Pancreas (tissue), 10 donors: ENCODE results near the gene PYURF. TPM values are rescaled to one million over a fixed set of nuclear protein-coding genes. Genes with fewer than 3 reads are reported as not detected.
"Not testable (repeated sequence)": the region's sequence is repeated elsewhere in the genome, so short reads cannot be mapped to it uniquely, and the experiment has no call there.

Experiments
- ATAC-seq, 4 donors: fragments of 200-7000 bp; cut with Tn5 transposase; one replicate each; pipeline versions ENCODE4 v1.8.0 to v1.9.1; 2020; ENCODE audit warnings: mild to moderate bottlenecking in 4 of 4, moderate library complexity in 4 of 4
- DNase-seq, 6 donors: peaks; one replicate each; pipeline ENCODE4 v3.0.0-alpha.2; 2020
- FAIRE-seq: peaks from 2 replicates; lab custom pipeline; 2012; peaks lifted over from hg19 to GRCh38; lab: Jason Lieb, UNC
- H3K27ac ChIP-seq, 4 donors: fragments of 200-600 bp; sonication (generic); 1 replicate in 3 of 4; 2 replicates in 1 of 4; pipeline versions ENCODE4 v1.5.0 to v1.8.0; 2020
- H3K27me3 ChIP-seq, 4 donors: fragments of 200-600 bp; one replicate each; pipeline ENCODE4 v1.8.0; 2021
- H3K36me3 ChIP-seq, 3 donors: fragments of 200-600 bp; sonication (generic) in 1 of 3; one replicate each; pipeline versions ENCODE4 v1.5.0 to v1.8.0; 2020 to 2021
- H3K4me1 ChIP-seq, 3 donors: fragments of 200-600 bp; one replicate each; pipeline ENCODE4 v1.8.0; 2021
- H3K4me3 ChIP-seq, 4 donors: fragments of 200-600 bp; sonication (generic) in 2 of 4; one replicate each; pipeline versions ENCODE4 v1.5.0 to v1.8.0; 2020 to 2021
- H3K9me3 ChIP-seq, 4 donors: fragments of 200-600 bp; one replicate each; pipeline ENCODE4 v1.8.0; 2021
- WGBS, 2 donors: extraction: QIAGEN DNeasy Blood & Tissue Kit; methylation state at CpG; one replicate each; pipeline ENCODE4 v1.1.7; 2013; 5-methylcytosine and 5-hydroxymethylcytosine counted together
- intact Hi-C, 3 donors: fragments of 100-400 bp; cut with DNase I; formaldehyde crosslinking; loops; one replicate each; pipeline versions ENCODE4 v1.11.1 to v1.14.2; 2022
- polyA plus RNA-seq, 2 donors: library from polyadenylated mRNA; stranded (reverse); fragments of 200-250 nt; gene quantifications; one replicate each; pipeline ENCODE4 v1.2.3, GENCODE V29; 2013
- total RNA-seq, 6 donors: library from RNA; stranded (reverse); fragmentation: NEBNext Ultra II Directional in 4 of 6; extraction: Animal tissue kit (Norgen Biotek cat#: 25700) in 4 of 6; gene quantifications; one replicate each; pipeline versions ENCODE4 v1.2.1 to v1.2.4, GENCODE V29; 2021 to 2023
- TF ChIP-seq, protein P1 (sequence below), 4 donors: fragments of 200-600 bp; sonication (generic) in 3 of 4; IDR thresholded peaks; one replicate each; pipeline versions ENCODE4 v1.5.0 to v1.8.0; 2021; ENCODE audit warnings: antibody characterized with exemption in 4 of 4
- donor health status: healthy with polysubstance abuse.
- donor health status: DM: no; HTN: no; CAD: no; lungs with moderate emphysema.
- donor health status: DM: no; HTN: no; CAD: no.
- donor health status: control.
- donor health status: control.
- donor health status: Bipolar disorder and iron deficiency.
- donor health status: DM: yes; HTN: yes; CAD: no.
- donor health status: DM: no; HTN: no; CAD: no.
- donor health status: DM: no; HTN: no; CAD: no.
- donor health status: DM: yes; HTN: yes; CAD: no.

The PYURF gene
- total and polyA plus RNA-seq, 8 donors, result 22.6 to 66.6 (median 34.8) TPM

DNA sequence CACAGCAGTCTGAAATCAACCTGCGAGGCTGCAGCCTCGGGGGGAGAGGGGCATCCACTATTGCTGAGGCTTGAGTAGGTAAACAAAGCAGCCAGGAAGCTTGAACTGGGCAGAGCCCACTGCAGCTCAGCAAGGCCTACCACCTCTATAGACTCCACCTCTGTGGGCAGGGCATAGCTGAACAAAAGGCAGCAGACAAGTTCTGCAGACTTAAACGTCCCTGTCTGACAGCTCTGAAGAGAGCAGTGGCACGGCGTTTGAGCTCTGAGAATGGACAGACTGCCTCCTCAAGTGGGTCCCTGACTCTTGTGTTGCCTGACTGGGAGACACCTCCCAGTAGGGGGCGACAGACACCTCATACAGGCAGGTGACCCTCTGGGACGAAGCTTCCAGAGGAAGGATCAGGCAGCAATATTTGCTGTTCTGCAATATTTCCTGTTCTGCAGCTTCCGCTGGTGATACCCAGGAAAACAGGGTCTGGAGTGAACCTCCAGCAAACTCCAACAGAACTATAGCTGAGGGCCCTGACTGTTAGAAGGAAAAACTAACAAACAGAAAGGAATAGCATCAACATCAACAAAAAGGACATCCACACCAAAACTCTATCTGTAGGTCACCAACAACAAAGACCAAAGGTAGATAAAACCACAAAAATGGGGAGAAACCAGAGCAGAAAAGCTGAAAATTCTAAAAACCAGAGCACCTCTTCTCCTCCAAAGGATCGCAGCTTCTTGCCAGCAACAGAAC lies 15.9 kb upstream of the PYURF start:
- H3K36me3 ChIP-seq, H3K27ac ChIP-seq, H3K9me3 ChIP-seq, H3K4me1 ChIP-seq, H3K27me3 ChIP-seq, H3K4me3 ChIP-seq, FAIRE-seq: not testable (repeated sequence)
- peak in 1 of 4 donors; percentile 48 for ATAC-seq
- TF ChIP-seq, protein P1, sequence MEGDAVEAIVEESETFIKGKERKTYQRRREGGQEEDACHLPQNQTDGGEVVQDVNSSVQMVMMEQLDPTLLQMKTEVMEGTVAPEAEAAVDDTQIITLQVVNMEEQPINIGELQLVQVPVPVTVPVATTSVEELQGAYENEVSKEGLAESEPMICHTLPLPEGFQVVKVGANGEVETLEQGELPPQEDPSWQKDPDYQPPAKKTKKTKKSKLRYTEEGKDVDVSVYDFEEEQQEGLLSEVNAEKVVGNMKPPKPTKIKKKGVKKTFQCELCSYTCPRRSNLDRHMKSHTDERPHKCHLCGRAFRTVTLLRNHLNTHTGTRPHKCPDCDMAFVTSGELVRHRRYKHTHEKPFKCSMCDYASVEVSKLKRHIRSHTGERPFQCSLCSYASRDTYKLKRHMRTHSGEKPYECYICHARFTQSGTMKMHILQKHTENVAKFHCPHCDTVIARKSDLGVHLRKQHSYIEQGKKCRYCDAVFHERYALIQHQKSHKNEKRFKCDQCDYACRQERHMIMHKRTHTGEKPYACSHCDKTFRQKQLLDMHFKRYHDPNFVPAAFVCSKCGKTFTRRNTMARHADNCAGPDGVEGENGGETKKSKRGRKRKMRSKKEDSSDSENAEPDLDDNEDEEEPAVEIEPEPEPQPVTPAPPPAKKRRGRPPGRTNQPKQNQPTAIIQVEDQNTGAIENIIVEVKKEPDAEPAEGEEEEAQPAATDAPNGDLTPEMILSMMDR (IDR thresholded peaks at IDR 0.05), result peak; percentile 48 to 70 (median 65)
- DNase-seq, result peak; percentile 58 to 85 (median 80)
- intact Hi-C loops, result loop anchor here in 2 of 3 donors (5.0 to 10.0 kb wide), 2 partner anchors 118 to 125 kb away; no protein-coding TSS in a partner anchor
- 16 to 17% methylated on average over 9 of the region's 9 CpGs for WGBS, 2 donors

GRCh38 chr4:88537709-88538108 lies 14.1 kb upstream of the PYURF start:
- H3K36me3 ChIP-seq, result no peaks in the 10 kb centered on the region
- no peaks in the 10 kb centered on the region for H3K27me3 ChIP-seq
- no peak for ATAC-seq
- no peak for FAIRE-seq
- TF ChIP-seq, protein P1 (IDR thresholded peaks at IDR 0.05), result no peak
- H3K4me1 ChIP-seq, result no peaks in the 10 kb centered on the region
- intact Hi-C loops, result loop anchor here in 2 of 3 donors (5.0 to 10.0 kb wide), 2 partner anchors 120 to 127 kb away; no protein-coding TSS in a partner anchor
- H3K27ac ChIP-seq, result no peak overlapping the region
- H3K9me3 ChIP-seq, result no peaks in the 10 kb centered on the region
- no peak overlapping the region for H3K4me3 ChIP-seq
- DNase-seq, result no peak
- 79 to 83% methylated on average over 1 of the region's 1 CpG for WGBS, 2 donors

DNA sequence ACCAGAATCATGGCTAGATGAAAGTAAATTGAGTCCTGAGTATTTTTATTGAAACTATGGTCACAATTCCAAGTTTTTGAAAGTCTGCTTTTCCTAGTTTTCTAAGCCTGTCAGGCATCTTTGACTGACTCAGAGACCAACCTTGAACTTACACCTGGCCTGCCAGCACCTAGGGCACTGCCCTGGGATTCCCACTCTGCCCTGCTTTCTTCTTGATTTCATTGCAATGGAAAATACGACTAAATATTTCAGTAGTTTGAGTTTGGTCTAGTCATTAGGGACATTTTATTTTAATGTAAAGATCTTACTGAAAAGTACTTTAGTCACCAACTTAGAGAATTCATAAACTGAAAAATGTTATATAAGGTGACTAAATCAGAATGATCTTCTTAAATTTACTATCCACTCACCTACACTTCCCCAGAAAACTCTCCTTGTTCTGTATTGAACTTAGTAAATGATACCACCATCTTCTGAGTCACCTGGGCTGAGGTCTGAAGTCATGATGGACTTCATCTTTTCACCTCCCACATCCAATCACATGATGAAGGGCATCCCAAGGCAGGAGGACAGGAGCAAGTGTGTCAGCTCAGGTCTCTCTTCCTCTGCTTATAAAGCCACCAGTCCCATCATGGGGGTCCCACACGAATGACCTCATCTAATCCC lies 11.6 kb upstream of the PYURF start:
- Histone ChIP-seq H3K27ac (no peak overlapping the region), H3K36me3 (no peaks in the 10 kb centered on the region), H3K4me3 (no peak overlapping the region), H3K9me3 (no peaks in the 10 kb centered on the region), H3K4me1 (no peaks in the 10 kb centered on the region), H3K27me3 (no peaks in the 10 kb centered on the region)
- DNase-seq (no peak), FAIRE-seq (no peak), ATAC-seq (no peak)
- WGBS, 2 donors, result 56 to 60% methylated on average over 2 of the region's 2 CpGs
- intact Hi-C loops, result loop anchor here in 2 of 3 donors (5.0 to 10.0 kb wide), 2 partner anchors 122 to 130 kb away; no protein-coding TSS in a partner anchor
- TF ChIP-seq, protein P1 (IDR thresholded peaks at IDR 0.05), result no peak

DNA sequence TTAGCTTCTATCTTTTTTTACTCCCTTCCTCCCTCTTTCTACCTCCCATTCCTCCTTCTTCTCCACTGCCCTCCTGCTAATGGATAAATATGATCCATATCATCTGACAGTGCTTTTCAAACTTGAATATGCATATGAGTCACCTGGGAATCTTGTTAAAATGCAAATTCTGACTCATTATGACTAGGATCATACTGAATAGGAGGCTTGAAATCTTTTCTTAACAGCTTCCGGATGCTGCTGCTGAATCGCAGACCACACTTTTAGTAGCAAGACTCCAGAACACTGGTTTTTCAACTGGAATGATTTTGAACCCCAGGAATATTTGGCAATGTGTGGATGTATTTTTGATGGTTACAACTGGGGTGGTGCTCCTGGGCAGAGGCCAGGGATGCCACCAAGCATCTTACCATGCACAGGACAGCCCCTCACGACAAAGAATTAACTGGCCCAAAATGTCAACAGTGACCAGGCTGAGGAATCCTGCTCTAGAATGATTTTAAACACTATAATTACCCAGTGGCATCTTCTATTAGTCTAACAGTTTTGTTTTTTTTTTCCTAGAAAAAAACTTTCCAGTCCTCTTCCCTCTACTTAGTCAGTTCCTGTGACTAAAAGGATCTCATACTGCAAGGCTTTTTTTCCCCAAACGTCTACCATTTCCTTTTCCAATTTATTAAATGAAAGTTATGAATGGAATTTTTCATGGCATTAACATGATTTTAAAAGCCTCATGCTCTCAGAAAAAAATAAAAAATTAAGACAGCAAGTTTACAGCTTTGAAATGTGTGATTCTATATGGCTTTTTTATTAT lies 10.6 kb upstream of the PYURF start:
- TF ChIP-seq, protein P1 (IDR thresholded peaks at IDR 0.05), result no peak
- 60 to 71% methylated on average over 4 of the region's 4 CpGs for WGBS, 2 donors

More for the DNA sequence above, 10.6 kb upstream of the PYURF start:
- Histone ChIP-seq H3K27ac (no peak overlapping the region), H3K4me3 (no peak overlapping the region), H3K4me1 (no peaks in the 10 kb centered on the region), H3K27me3 (no peaks in the 10 kb centered on the region), H3K36me3 (no peaks in the 10 kb centered on the region), H3K9me3 (no peaks in the 10 kb centered on the region)
- ATAC-seq (no peak), DNase-seq (no peak), FAIRE-seq (no peak)
- intact Hi-C loops, result loop anchor here in 1 of 3 donors (10.0 kb wide), 1 partner anchor 131 kb away; no protein-coding TSS in a partner anchor
